KMS-11 (cell line): Measurements from ENCODE around the gene TPO.
"Not testable (repeated sequence)": the region's sequence is repeated elsewhere in the genome, so short reads cannot be mapped to it uniquely, and the experiment has no call there.

ENCODE experiments used
- H2AFZ ChIP-seq: fragments of 200-600 bp; sonication (generic); 2 replicates; pipeline ENCODE4 v1.6.1; 2016; ENCODE audit warnings: antibody characterized with exemption, mixed run types, low read depth
- H3K27ac ChIP-seq: fragments of 200-600 bp; sonication (generic); 2 replicates; pipeline ENCODE4 v1.6.1; 2016; ENCODE audit warnings: mild to moderate bottlenecking, mixed run types
- H3K27me3 ChIP-seq: fragments of 200-600 bp; sonication (generic); 2 replicates; pipeline ENCODE4 v1.6.1; 2017; ENCODE audit warnings: mild to moderate bottlenecking, low read depth, mixed run types, moderate library complexity; ENCODE audit not compliant: insufficient read depth
- H3K36me3 ChIP-seq: fragments of 200-600 bp; sonication (generic); 2 replicates; pipeline ENCODE4 v1.6.1; 2017; ENCODE audit warnings: mild to moderate bottlenecking, mixed run types; ENCODE audit not compliant: insufficient read depth
- H3K4me1 ChIP-seq: fragments of 200-600 bp; sonication (generic); 2 replicates; pipeline ENCODE4 v1.6.1; 2016; ENCODE audit warnings: mild to moderate bottlenecking, low read depth, mixed run types; ENCODE audit not compliant: poor library complexity, severe bottlenecking
- H3K4me2 ChIP-seq: fragments of 200-600 bp; sonication (generic); 2 replicates; pipeline ENCODE4 v1.7.0; 2016; ENCODE audit warnings: mild to moderate bottlenecking, mixed run types
- H3K4me3 ChIP-seq: fragments of 200-600 bp; sonication (generic); IDR thresholded peaks from 2 replicates; pipeline ENCODE4 v1.6.1; 2017; ENCODE audit warnings: low read depth, low read length, mixed read lengths; ENCODE audit not compliant: insufficient read depth
- H3K79me2 ChIP-seq: fragments of 200-600 bp; sonication (generic); 2 replicates; pipeline ENCODE4 v1.6.1; 2016; ENCODE audit warnings: low read depth, mixed run types; ENCODE audit not compliant: insufficient read depth
- H3K9ac ChIP-seq: fragments of 200-600 bp; sonication (generic); 2 replicates; pipeline ENCODE4 v1.6.1; 2016; ENCODE audit warnings: mild to moderate bottlenecking, mixed run types
- H4K20me1 ChIP-seq: fragments of 200-600 bp; sonication (generic); 2 replicates; pipeline ENCODE4 v1.6.1; 2016; ENCODE audit warnings: mild to moderate bottlenecking, mixed run types; ENCODE audit not compliant: insufficient read depth
- TF ChIP-seq, protein P1 (sequence below): fragments of 200-600 bp; sonication (generic); conservative IDR thresholded peaks from 2 replicates; pipeline ENCODE4 v1.6.1; 2017; ENCODE audit warnings: low read depth, mild to moderate bottlenecking, antibody characterized with exemption, low read length, moderate library complexity, mixed read lengths

Gene TPO

DNA sequence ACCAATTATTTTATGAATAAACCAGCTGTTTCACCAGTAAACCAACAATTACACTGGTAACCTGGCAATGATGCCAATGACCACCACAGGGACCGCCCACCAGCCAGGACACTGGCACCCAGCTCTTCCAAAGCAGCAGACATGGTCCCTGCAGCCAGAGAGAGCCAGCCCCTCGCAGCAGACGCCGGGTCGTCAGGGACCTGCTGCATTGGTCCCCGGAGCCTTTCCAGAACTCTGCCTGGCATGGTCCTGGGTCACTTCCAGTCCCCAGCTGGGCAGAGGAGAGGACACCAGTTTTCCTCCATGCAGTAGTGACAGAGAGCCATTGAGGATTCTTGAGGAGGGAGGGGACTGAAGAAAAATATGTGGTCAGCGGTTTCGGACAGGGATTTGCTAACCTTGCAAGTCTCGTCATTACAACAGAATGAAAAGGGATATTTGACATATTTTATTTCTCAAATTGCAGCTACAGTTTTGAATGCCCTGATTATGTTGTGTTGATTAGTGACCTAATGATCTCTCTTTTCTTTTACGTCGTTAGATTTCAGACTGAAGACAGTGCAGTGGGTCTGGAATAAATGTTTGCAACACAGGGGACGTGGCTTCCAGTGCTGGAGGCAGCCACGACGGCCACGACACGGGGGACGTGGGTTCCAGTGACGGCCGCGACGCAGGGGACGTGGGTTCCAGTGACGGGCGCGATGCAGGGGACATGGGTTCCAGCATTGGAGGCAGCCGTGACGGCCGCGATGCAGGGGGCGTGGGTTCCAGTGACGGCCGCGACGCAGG, 154.5 kb downstream of the TPO start:
- H3K36me3 ChIP-seq = no peaks in the 10 kb centered on the region
- H3K27ac ChIP-seq = no peak overlapping the region
- H3K4me1 ChIP-seq = no peaks in the 10 kb centered on the region
- TF ChIP-seq, protein P1, sequence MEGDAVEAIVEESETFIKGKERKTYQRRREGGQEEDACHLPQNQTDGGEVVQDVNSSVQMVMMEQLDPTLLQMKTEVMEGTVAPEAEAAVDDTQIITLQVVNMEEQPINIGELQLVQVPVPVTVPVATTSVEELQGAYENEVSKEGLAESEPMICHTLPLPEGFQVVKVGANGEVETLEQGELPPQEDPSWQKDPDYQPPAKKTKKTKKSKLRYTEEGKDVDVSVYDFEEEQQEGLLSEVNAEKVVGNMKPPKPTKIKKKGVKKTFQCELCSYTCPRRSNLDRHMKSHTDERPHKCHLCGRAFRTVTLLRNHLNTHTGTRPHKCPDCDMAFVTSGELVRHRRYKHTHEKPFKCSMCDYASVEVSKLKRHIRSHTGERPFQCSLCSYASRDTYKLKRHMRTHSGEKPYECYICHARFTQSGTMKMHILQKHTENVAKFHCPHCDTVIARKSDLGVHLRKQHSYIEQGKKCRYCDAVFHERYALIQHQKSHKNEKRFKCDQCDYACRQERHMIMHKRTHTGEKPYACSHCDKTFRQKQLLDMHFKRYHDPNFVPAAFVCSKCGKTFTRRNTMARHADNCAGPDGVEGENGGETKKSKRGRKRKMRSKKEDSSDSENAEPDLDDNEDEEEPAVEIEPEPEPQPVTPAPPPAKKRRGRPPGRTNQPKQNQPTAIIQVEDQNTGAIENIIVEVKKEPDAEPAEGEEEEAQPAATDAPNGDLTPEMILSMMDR = no peak
- H3K27me3 ChIP-seq = no peaks in the 10 kb centered on the region
- H4K20me1 ChIP-seq = no peaks in the 10 kb centered on the region
- H2AFZ ChIP-seq = no peak overlapping the region
- no peak overlapping the region for H3K9ac ChIP-seq
- no peak overlapping the region for H3K4me2 ChIP-seq
- H3K4me3 ChIP-seq = no peak overlapping the region
- H3K79me2 ChIP-seq = no peaks in the 10 kb centered on the region

DNA sequence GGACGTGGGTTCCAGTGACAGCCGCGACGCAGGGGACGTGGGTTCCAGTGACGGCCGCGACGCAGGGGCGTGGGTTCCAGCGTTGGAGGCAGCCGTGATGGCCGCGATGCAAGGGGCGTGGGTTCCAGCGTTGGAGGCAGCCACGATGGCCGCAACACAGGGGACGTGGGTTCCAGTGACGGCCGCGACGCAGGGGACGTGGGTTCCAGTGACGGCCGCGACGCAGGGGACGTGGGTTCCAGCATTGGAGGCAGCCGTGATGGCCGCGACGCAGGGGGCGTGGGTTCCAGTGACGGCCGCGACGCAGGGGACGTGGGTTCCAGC, 155.0 kb downstream of the TPO start:
- not testable (repeated sequence) for H2AFZ ChIP-seq, H3K36me3 ChIP-seq, H3K27me3 ChIP-seq, H3K4me1 ChIP-seq, H3K4me3 ChIP-seq, H3K9ac ChIP-seq, H3K4me2 ChIP-seq, H3K27ac ChIP-seq, H4K20me1 ChIP-seq, H3K79me2 ChIP-seq

DNA sequence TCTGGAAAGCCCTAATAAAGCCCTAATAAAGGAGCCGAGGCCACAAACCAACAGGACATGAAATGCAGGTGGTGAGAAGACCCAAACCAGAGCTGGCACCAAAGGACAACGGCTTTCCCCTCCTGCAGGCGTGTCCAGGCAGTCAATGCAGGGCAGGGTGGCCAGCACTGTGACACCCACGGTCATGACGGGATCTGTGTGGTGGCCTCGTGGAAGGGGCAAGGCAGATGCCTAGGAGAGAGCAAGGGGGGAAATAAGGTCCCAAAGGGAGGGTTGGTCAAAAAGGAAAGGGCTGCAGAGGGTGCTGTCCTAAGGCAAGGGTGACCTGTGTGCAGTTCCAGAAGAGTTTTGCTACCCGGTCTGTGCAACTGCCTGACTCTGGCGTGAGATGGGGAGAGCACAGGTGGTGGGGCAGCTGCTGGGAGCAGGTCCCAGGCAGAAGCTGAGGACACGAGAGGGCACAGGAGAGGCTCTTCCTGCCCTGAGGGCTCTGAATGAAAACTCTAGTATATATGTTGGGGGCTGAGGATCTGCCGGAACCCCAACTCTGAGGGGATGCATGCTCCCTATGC, 156.7 kb downstream of the TPO start:
- TF ChIP-seq, protein P1 = no peak
- H2AFZ ChIP-seq = no peak overlapping the region
- H3K4me3 ChIP-seq = no peak overlapping the region
- no peaks in the 10 kb centered on the region for H3K79me2 ChIP-seq
- H4K20me1 ChIP-seq = no peaks in the 10 kb centered on the region
- H3K27me3 ChIP-seq = no peaks in the 10 kb centered on the region
- H3K36me3 ChIP-seq = no peaks in the 10 kb centered on the region
- no peak overlapping the region for H3K27ac ChIP-seq
- no peaks in the 10 kb centered on the region for H3K4me1 ChIP-seq
- H3K9ac ChIP-seq = no peak overlapping the region
- no peak overlapping the region for H3K4me2 ChIP-seq

DNA sequence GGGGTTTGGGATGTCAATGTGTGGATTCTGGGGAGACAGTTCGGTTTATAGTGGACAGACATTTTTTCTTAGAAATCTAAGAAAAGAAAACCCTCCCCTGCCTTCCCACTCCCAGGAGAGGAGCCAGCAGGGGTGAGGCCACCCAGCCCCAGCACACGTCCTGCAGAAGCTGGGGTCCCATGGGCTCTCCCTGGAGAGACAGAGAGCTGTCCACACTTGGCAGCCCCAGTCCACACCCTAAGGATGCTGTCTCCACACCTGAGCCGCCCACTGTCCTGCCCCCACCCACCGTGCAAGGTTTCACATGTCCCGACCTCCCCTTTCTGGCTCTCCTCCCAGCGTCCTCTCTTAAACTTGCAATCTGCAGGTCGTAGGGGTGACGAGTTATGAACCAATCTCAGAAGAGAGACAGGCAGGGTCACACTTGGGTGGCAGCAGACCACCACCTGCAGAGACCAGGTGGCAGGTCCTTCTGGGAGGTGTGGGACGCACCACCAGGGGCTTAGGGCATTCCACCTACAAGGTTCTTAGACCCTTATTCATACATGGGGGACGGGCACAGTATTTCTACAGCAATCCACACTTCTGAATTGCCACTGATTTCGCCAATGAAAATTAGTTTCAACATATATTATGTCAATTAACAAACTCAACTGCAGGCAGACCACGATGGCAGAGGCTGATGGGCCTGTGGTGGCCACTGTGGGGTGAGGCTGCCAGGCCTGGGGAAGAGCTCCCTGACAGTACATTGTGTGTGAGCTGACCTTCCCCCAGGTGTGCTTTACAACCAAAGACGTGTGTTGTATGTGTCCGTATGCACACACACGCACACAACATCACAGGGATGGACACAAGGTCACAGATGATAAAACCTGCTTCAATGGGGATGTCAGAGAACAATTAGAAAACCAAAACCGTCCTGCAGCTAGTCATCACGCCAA, 158.5 kb downstream of the TPO start:
- Histone ChIP-seq H3K4me3 (no peak overlapping the region), H2AFZ (no peak overlapping the region), H3K4me1 (no peaks in the 10 kb centered on the region), H3K9ac (no peak overlapping the region), H3K27me3 (no peaks in the 10 kb centered on the region), H3K27ac (no peak overlapping the region), H3K4me2 (no peak overlapping the region), H4K20me1 (no peaks in the 10 kb centered on the region), H3K79me2 (no peaks in the 10 kb centered on the region), H3K36me3 (no peaks in the 10 kb centered on the region)
- TF ChIP-seq, protein P1 = no peak
